Suprapubic skin (tissue), 4 donors: ENCODE measurements around the gene DNM3. TPM values are rescaled to one million over a fixed set of nuclear protein-coding genes. Genes with fewer than 3 reads are reported as not detected.

ENCODE experiments used
- DNase-seq, 2 donors: peaks; one replicate each; pipeline ENCODE4 v3.0.0-alpha.2; 2019; ENCODE audit warnings: low spot score in 2 of 2
- H3K27ac ChIP-seq: fragments of 200-600 bp; sonication (generic); one replicate; pipeline ENCODE4 v1.5.1; 2019
- H3K27me3 ChIP-seq: fragments of 200-600 bp; sonication (generic); one replicate; pipeline ENCODE4 v1.5.1; 2019
- H3K36me3 ChIP-seq: fragments of 200-600 bp; sonication (generic); one replicate; pipeline ENCODE4 v1.5.1; 2019
- H3K4me1 ChIP-seq: fragments of 200-600 bp; sonication (generic); one replicate; pipeline ENCODE4 v1.5.1; 2019
- H3K4me3 ChIP-seq: fragments of 200-600 bp; sonication (generic); one replicate; pipeline ENCODE4 v1.5.1; 2019; ENCODE audit warnings: mild to moderate bottlenecking
- H3K9me3 ChIP-seq: fragments of 200-600 bp; sonication (generic); one replicate; pipeline ENCODE4 v1.5.1; 2019
- CTCF ChIP-seq, 2 donors: fragments of 200-600 bp in 1 of 2; fragments of 450-650 bp in 1 of 2; sonication (generic) in 1 of 2; IDR thresholded peaks; one replicate each; pipeline ENCODE4 v1.5.1; 2016 to 2019; ENCODE audit warnings: antibody characterized with exemption in 2 of 2, mild to moderate bottlenecking in 1 of 2, moderate library complexity in 1 of 2
- EP300 ChIP-seq: sonication (generic); formaldehyde crosslinking; IDR thresholded peaks from one replicate; pipeline ENCODE4 v1.6.1; 2017; ENCODE audit warnings: antibody characterized with exemption
- POLR2A ChIP-seq, 2 donors: fragments of 450-650 bp; IDR thresholded peaks; one replicate each; pipeline ENCODE4 v1.6.1; 2017; ENCODE audit warnings: antibody characterized with exemption in 2 of 2, mild to moderate bottlenecking in 2 of 2, moderate library complexity in 2 of 2
- POLR2AphosphoS5 ChIP-seq, 3 donors: sonication (generic); formaldehyde crosslinking; IDR thresholded peaks; one replicate each; pipeline ENCODE4 v1.6.1; 2017; ENCODE audit warnings: antibody characterized with exemption in 3 of 3
- WGBS: methylation state at CpG from one replicate; pipeline ENCODE4 v1.1.5; 2018; 5-methylcytosine and 5-hydroxymethylcytosine counted together
- total RNA-seq, 4 donors: library from RNA; depleted of rRNA; stranded (reverse); fragments of >200 nt; gene quantifications; one replicate each; pipeline ENCODE4 v1.1.0, GENCODE V29; 2016

DNM3 gene
- total RNA-seq, 4 donors from 2014 or later = 1.6 to 11.7 (median 3.7) TPM

DNA sequence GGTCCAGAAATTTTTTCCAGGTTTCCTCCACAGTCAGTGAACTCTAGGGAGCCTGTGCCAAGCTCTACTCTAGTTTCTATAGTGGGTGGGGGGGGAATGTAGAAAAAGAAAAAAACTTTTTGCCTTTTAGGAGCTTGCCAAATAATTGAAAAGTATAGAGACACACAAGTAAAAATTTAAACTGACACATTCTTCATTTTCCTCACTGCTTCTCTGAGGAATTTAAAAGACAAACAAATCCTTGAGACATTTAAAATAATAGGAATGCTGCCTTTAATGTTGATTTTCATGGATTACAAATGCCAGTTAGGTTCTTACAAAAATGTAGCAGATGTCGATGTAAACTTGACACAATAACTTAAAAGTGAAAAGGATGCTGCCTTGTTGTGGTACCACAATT is 241.9 kb downstream of the DNM3 start:
- WGBS = 86% methylated on average over 1 of the region's 1 CpG
- H3K27me3 ChIP-seq = no peaks in the 10 kb centered on the region
- no peak for TF ChIP-seq CTCF (IDR thresholded peaks at IDR 0.05)
- no peak for TF ChIP-seq POLR2AphosphoS5 (IDR thresholded peaks at IDR 0.05)
- TF ChIP-seq EP300 = no peak
- no peak for TF ChIP-seq POLR2A (IDR thresholded peaks at IDR 0.05)
- no peaks in the 10 kb centered on the region for H3K4me1 ChIP-seq
- H3K27ac ChIP-seq = no peak overlapping the region
- DNase-seq = no peak
- no peaks in the 10 kb centered on the region for H3K9me3 ChIP-seq
- no peaks in the 10 kb centered on the region for H3K36me3 ChIP-seq
- no peak overlapping the region for H3K4me3 ChIP-seq

DNA sequence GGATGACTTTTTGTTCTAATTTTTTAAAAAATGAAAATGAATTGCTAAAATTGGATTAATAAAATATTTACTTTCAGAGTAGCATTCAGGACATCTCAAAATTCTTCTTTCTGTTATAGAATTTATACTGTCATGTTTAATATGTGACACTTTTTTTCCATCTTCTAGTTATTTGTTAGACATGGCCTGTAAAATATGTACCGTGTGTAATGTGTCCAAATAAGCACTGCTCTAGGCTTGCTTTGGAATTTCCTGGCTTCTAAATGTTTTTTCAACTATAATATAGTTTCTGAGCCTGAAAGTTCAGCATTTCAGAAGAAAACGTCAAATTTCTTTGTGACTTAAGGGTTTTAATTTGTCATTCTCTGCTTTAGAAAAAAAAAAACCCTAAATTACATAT is 243.6 kb downstream of the DNM3 start:
- no peak for DNase-seq
- 58% methylated on average over 2 of the region's 2 CpGs for WGBS

GRCh38 chr1:172085317-172085716 is 244.0 kb downstream of the DNM3 start:
- no peaks in the 10 kb centered on the region for H3K27me3 ChIP-seq
- H3K9me3 ChIP-seq = no peaks in the 10 kb centered on the region
- H3K4me3 ChIP-seq = no peak overlapping the region
- WGBS = 88% methylated on average over 3 of the region's 3 CpGs
- no peaks in the 10 kb centered on the region for H3K36me3 ChIP-seq
- no peak for DNase-seq
- H3K27ac ChIP-seq = no peak overlapping the region
- no peak for TF ChIP-seq CTCF (IDR thresholded peaks at IDR 0.05)
- no peak for TF ChIP-seq EP300
- no peak for TF ChIP-seq POLR2A (IDR thresholded peaks at IDR 0.05)
- no peak for TF ChIP-seq POLR2AphosphoS5 (IDR thresholded peaks at IDR 0.05)
- peaks cover 4% of the 10 kb centered on the region for H3K4me1 ChIP-seq

More for the DNA sequence above, 243.6 kb downstream of the DNM3 start:
- H3K4me1 ChIP-seq = no peaks in the 10 kb centered on the region
- H3K4me3 ChIP-seq = no peak overlapping the region
- no peaks in the 10 kb centered on the region for H3K9me3 ChIP-seq
- H3K36me3 ChIP-seq = no peaks in the 10 kb centered on the region
- TF ChIP-seq CTCF (IDR thresholded peaks at IDR 0.05) (no peak), POLR2AphosphoS5 (IDR thresholded peaks at IDR 0.05) (no peak)
- H3K27me3 ChIP-seq = no peaks in the 10 kb centered on the region
- no peak overlapping the region for H3K27ac ChIP-seq

GRCh38 chr1:172086137-172086536 is 244.8 kb downstream of the DNM3 start:
- DNase-seq = no peak
- Histone ChIP-seq H3K4me1 (peaks cover 4% of the 10 kb centered on the region), H3K27ac (no peak overlapping the region), H3K27me3 (no peaks in the 10 kb centered on the region), H3K9me3 (no peaks in the 10 kb centered on the region), H3K4me3 (no peak overlapping the region), H3K36me3 (no peaks in the 10 kb centered on the region)
- WGBS = 90% methylated on average over 2 of the region's 2 CpGs
- TF ChIP-seq CTCF (IDR thresholded peaks at IDR 0.05) = no peak
- TF ChIP-seq POLR2AphosphoS5 (IDR thresholded peaks at IDR 0.05) = no peak
- TF ChIP-seq EP300 = no peak
- no peak for TF ChIP-seq POLR2A (IDR thresholded peaks at IDR 0.05)

- H3K4me3 ChIP-seq = no peak overlapping the region
- no peaks in the 10 kb centered on the region for H3K9me3 ChIP-seq
- no peaks in the 10 kb centered on the region for H3K36me3 ChIP-seq
- peaks cover 4% of the 10 kb centered on the region for H3K4me1 ChIP-seq
- H3K27ac ChIP-seq = no peak overlapping the region
- no peaks in the 10 kb centered on the region for H3K27me3 ChIP-seq
- DNase-seq = no peak
- no peak for TF ChIP-seq POLR2A (IDR thresholded peaks at IDR 0.05)
- no peak for TF ChIP-seq POLR2AphosphoS5 (IDR thresholded peaks at IDR 0.05)
- TF ChIP-seq CTCF (IDR thresholded peaks at IDR 0.05) = no peak
- TF ChIP-seq EP300 = no peak
- 74% methylated on average over 1 of the region's 1 CpG for WGBS
Observed at GRCh38 chr1:172088256-172088655, 247.0 kb downstream of the DNM3 start.
